ENCODE data around the gene NGB. TPM values are rescaled to one million over a fixed set of nuclear protein-coding genes. Genes with fewer than 3 reads are reported as not detected.
"Not testable (repeated sequence)": the region's sequence is repeated elsewhere in the genome, so short reads cannot be mapped to it uniquely, and the experiment has no call there.

Gene NGB
- total RNA-seq, 1 experiment from 2014 or later: not detected

DNA sequence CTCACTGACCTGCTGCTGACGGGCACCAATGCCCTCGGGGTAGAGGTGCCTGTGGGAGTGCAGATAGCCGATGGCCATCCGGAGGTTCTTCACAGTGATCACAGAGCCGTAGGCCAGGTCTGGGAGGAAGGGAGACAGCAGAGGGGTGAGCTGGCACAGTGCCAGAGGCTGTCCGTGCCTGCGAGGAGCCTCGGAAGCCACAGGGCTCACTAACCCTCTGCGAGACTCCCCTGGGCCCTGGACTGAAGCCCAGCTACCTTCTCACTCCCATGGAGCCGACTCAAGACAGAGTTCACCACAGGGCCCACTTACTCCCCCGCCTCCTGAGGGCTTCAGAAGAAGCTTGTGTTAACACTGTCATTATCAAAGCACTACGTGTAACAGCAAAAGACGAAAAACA lies 25.1 kb upstream of the NGB start:
- no peak for DNase-seq (ENCODE audit: low read depth)

DNA sequence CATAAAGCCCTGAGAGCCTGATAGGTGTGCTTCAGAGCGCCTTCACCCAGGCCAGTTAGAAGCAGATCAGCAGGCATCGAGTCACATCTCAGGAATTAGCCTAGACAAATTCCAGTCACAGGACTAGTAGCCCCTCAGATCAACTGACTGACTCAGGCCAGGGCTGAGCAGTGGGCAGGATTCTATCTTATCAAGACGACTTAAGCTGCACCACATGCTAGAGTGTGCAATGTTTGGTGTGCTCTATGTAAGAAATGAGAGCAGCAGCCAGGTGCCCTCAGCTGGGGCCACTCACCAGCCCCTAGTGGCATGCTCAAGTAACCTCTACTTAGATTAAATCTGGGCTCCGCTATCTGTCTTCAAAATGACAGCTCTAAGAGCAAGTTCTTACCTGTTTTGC lies 19.7 kb upstream of the NGB start:
- no peak for DNase-seq (ENCODE audit: low read depth)

DNA sequence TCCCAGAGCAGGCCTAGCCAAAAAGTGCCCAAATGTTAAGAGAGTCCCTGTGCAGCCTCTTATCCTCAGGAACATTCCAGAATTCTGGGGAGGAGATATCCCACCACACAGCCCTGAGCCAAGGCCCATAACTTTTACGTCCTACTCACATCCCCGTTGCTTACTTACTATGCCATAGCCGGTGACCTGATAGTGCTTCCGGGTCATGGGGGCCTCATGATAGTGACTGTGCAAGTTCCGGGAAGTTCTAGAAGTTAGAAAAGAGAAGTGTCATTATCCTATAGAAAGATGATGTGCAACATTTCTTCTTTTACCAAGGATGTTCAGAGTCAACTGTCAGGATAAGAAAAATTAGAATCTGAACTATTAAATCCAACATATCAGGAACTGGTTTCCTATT lies 15.6 kb upstream of the NGB start:
- DNase-seq (ENCODE audit: low read depth): no peak

GRCh38 chr14:77284466-77284865 lies 13.5 kb upstream of the NGB start:
- DNase-seq (ENCODE audit: low read depth): no peak

DNA sequence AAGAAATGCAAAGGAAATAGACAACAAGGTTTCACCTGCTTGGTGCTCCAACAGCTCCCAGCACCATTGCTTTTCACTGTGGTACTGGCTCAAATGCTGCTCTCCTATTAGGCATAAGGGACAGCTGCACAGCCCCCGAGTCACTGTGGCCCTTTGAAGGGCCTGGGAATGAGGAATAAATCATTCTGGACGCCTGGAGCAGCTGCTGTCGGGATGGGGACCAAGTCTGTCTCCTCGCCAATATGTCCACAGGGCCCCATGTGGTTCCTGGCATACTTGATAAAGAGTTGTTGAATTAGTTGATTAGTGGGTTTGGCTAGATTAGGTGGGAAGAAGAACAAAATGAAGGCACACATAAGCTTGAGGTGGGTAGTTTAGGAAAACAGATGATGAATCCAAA lies 13.1 kb upstream of the NGB start:
- no peak for DNase-seq (ENCODE audit: low read depth)

- no peak for DNase-seq (ENCODE audit: low read depth)
Observed at GRCh38 chr14:77281852-77282410, 10.9 kb upstream of the NGB start.

DNA sequence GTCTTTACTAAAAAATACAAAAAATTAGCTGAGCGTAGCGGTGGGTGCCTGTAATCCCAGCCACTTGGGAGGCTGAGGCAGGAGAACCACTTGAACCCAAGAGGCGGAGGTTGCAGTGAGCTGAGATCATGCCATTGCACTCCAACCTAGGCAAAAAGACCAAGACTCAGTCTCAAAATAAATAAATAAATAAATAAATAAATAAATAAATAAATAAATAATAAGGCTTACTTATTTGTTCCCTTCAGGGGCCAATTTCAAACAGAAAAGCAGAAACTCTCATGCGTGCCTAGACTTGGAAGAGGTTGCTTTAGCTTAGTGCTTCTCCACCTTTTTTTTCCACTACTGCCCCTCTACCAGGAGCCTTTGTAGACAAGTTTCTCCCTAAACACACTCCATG lies 9.9 kb upstream of the NGB start:
- DNase-seq (ENCODE audit: low read depth): not testable (repeated sequence)

DNA sequence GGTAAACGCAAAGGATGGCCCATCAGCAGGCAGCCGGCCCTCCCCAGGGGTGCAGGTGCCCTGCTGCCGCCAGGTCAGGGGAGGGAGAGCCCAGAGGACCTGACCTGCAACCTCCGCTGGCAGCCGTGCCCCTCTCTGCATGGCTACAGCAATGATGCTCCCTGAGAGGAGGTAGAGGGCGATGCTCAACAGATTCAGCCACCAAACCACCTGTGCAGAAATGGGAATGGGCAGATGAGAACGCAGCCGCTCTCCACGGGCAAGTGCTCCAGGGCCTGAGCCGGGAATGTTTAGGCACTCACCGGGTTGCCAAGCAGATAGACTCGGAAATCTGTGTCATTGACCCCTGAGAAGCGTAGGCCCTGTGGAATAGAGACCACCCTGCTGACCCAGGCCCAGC lies 8.7 kb upstream of the NGB start:
- DNase-seq (ENCODE audit: low read depth): no peak

GRCh38 chr14:77278461-77279230 lies 7.6 kb upstream of the NGB start:
- no peak for DNase-seq (ENCODE audit: low read depth)

DNA sequence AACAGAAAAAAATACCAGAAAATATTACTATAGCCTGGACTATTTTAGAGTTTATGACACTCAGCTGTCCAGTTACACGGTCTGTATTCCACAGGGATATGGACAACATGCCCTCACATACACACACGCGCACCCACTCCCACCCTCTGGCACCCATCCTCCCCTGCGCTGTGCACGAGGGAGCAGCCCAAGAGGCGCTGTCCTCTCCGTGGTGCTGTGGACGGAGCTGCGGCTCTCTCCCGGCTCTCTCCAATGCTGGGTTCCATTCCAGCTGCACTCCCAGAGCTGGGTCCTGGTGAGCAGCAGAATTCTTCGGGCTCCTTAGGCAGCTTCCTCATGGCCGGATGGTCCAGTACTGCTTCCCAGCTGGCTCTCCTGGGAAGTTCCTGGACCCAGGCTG lies 6.0 kb upstream of the NGB start:
- no peak for DNase-seq (ENCODE audit: low read depth)

DNA sequence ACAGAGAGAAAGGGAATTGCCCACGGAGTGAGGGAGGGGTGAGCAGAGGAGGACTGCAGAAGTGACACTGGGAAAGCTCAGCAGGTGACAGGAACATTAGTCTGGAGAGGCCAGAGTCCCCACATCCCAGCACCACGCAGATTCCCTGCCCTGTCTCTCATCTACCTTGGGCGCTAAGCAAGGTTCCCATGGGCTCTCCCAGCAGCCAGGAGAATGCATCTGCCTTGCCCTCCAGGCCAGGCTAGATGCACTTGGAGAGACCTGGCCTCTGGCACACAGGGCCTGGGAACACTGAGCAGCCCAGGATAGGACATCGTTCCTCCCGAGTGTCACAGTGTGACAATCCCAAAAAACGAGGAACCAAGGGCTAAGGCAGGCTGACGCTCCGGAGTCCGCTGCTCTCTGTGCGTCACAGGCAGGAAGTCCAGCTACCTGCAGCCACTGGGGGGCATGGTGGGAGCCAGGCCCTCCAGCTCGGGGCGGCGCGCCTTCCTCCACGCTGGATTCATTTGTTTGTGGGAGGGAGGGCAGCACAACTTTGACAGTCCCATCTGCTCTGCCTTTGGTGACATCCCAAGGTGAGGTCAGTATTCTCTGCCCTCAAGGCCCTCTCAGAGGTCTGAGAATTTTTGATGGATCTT lies 5.4 kb upstream of the NGB start:
- no peak for DNase-seq (ENCODE audit: low read depth)

DNA sequence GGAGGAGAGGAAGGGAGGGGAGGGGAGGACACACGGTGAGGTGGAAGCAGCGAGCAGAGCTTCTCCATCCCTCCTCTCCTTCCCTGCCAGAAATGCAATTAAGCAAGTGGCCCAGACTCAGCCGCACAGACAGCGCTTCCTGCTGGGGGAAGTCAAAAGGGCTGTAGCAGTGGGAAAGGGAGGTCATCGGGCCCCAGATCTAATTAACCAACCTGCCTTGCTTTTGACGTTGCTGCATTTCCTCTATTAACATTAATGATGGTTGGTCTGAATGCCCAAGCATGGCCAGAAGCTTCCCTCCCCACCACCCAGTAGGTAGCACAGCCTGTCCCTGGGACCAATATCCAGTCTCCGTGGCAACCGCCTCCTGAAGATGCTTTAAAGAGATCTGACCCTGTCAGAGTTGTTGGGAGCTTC lies 4.6 kb upstream of the NGB start:
- DNase-seq (ENCODE audit: low read depth): no peak

GRCh38 chr14:77275041-77275580 lies 4.1 kb upstream of the NGB start:
- DNase-seq (ENCODE audit: low read depth): no peak

- no peak for DNase-seq (ENCODE audit: low read depth)
Observed at GRCh38 chr14:77273796-77274195, 2.8 kb upstream of the NGB start.

DNA sequence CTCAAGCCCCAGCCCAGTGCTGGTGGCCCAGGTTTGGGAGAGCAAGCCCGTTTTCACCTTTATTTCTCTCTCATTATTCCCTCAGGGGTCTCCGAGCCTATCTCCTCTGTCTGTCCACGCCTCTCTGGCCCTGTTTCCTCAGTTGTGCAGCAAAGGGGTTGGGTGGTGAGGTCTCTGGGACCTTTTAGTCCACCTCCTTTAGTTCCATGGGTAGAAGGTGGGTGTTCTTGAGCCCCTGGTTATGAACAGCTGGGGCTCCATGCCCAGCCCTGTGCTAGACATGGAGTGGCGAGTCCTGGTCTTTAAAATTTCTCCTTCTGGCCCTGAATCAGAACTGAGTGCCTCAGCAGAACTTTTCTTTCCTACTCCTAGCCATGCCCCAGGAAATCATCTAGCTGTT lies 1.3 kb upstream of the NGB start:
- no peak for DNase-seq (ENCODE audit: low read depth)

GRCh38 chr14:77270361-77271112 lies 469 bp downstream of the NGB start:
- no peak for DNase-seq (ENCODE audit: low read depth)

DNA sequence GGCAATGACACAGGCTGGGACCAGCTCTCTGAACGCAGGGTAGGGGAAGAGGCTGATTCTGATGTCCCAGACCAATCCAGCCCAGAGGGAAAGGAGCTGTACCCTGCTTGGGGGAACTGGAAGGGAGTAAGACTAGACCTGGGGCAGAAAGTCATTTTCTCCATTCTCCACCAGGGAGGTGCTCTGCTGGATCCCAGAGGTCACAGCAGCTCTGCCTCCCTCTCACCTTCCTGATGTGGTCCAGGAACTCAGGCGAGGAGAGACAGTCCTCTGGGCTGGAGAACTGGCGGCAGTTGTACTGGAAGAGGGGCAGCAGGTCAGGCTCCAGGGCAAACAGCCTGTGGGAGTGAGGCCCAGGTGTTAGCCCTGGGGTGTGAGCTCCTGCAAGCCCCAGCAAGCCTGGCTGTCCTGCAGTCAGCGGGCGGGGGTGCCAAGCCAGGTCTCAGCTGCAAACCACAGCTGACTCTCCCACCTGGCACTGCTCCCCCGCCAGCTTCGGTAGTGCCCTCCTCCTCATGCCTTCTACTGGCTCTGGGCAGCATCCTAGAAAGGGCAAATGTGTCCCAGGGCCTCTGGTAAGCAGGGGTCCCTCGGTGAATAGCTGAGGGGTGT lies 1.9 kb downstream of the NGB start:
- no peak for DNase-seq (ENCODE audit: low read depth)

DNA sequence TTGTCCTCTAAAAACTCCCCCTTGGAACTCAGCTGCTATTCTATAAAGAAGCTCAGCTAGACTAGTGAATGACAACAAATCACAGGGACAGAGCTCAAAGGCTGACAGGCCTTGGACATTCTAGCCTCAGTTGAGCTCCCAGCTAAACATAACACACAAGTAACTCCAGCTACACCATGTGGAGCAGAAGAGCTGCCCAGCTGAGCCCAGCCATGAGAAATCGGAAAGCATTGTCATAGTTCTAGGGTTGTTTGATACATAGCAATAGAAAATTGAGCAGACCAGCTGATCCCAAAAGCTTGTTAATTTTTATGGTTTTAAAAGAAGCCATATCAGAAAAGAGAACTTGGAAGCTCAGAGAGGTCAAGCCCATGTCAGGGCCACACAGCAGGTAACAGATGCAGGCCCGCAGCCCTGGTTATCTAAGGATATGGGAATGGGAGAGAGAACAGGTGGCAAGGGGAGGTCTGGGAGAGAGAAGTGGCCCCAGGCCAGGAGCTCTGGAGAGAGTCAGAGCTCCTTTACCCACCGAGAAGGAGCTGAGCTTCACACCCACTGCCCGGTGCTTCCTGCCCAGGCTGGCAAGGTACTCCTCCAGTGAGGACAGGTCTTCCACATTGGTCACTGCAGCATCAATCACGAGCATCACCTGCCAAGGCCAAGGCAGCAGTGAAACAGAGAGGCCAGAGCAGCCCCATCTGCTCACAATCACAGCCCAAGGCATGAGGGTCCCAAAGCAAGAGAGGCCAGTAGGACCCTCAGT lies 2.9 kb downstream of the NGB start:
- no peak for DNase-seq (ENCODE audit: low read depth)

DNA sequence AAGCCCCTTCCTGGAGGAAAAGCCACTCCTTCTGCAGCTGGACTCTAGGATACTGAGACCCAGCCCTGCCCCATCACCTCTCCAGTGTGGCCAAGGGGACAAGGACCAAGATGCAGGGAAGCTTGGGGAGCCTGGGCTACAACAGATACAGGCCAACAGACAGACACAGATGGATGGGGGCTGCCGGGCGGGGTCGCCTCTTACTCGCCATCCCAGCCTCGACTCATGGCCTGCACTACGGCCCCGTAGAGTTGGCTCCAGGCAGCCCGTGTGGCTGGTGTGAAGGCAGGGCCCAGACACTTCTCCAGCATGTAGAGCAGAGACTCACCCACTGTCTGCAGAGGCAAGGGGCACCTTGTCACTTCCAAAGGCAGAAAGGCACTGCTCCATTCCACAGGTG lies 4.7 kb downstream of the NGB start:
- DNase-seq (ENCODE audit: low read depth): no peak

DNA sequence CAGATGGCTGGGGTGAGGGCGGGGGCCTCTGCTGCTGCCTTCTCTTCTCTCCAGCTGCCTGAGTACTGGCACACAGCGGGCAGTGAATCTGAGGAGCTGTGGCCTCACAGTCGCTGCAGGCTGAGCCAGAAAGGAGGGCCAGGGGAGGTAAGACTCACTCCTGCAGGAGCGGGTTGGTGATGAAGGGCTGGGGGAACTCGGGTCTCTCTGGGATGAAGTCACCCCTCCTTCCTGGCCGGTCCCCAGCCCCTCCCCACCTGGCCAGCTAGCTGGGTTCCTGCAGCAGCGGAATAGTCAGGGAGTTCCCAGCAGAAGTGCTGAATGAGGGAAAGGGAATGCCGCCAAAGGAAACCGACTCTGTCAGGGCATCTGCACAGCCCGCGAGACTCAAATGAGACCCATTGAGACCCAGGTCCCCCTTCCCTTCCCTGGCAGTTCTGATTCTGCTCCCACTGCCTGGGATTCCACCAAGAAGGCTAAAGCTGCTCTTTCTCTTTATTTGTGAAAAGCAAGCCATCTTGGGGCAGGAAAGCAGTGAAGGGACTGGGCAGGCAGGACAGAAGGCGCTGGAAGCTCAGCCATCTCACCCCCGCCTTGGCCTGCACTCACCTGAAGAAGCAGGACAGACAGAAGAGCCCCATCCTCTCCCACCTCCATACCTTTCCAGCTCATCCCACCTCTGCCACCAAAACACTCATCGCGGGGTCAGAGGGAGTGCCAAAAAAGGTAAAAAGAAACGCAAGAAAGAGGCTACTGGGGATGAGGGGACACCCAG lies 5.3 kb downstream of the NGB start:
- no peak for DNase-seq (ENCODE audit: low read depth)

DNA sequence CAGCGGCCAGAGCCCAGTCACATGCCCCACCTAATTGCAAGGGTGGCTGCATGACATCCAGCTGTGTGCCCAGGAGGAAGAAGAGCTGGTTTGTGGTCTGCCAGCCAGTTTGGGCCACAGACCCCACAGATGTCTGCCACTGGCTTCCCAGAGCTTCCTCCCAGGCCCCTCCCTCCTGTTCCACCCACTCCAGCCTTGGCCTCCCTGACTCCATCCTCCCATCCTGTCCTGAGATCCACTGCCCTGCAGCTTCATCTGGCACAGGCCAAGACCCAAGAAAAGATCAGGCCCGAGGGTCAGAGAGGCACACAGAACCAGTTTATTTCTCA lies 5.9 kb downstream of the NGB start:
- DNase-seq (ENCODE audit: low read depth): no peak

Measured in M059J (cell line).